ENCODE measurements around the gene MAST4.

The MAST4 gene

DNA sequence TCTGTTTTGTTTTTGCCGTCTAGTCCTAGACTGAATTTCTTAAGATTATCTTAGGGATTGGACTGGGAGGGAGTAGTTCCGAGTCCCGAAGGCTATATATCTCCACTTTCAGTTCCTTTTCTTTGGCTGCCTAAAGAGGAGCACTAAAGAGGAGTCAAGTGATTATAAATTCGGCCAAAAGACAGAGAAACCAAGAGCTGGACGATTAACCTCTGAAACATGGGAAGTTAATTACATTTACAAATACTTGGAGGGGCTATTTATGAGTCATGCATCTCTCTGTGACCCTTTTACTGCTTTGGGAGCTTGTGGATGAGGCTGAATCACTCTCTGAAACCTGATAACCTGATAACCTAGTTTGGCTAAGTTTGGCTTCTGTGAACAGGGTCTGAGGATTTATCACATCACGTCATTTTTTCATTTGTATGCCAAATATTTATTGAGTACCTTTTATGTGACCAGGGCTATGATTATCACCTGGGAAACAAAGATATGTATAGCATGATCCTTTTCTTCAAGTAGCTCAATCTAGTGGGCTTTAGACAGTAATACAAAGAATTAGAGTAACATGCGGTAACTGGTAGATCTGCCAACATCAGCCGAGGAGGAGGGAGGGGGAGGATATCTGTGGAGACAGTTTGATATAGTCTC, 419.5 kb downstream of the MAST4 start (continued):
- TF ChIP-seq, protein P1, sequence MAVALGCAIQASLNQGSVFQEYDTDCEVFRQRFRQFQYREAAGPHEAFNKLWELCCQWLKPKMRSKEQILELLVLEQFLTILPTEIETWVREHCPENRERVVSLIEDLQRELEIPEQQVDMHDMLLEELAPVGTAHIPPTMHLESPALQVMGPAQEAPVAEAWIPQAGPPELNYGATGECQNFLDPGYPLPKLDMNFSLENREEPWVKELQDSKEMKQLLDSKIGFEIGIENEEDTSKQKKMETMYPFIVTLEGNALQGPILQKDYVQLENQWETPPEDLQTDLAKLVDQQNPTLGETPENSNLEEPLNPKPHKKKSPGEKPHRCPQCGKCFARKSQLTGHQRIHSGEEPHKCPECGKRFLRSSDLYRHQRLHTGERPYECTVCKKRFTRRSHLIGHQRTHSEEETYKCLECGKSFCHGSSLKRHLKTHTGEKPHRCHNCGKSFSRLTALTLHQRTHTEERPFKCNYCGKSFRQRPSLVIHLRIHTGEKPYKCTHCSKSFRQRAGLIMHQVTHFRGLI (tag by site-specific recombination; IDR thresholded peaks at IDR 0.05) = no peak
- TF ChIP-seq ZNF561 (tag by site-specific recombination; IDR thresholded peaks at IDR 0.05; ENCODE audit: borderline replicate concordance) = 0 out of 2 replicates have a peak, but pooled peaks have one; percentile 23
- no peak for TF ChIP-seq ZNF16 (tag by site-specific recombination; IDR thresholded peaks at IDR 0.05; ENCODE audit: low read depth)
- TF ChIP-seq ZNF660 (tag by site-specific recombination; IDR thresholded peaks at IDR 0.05) = peak; percentile 95
- TF ChIP-seq, protein P2, sequence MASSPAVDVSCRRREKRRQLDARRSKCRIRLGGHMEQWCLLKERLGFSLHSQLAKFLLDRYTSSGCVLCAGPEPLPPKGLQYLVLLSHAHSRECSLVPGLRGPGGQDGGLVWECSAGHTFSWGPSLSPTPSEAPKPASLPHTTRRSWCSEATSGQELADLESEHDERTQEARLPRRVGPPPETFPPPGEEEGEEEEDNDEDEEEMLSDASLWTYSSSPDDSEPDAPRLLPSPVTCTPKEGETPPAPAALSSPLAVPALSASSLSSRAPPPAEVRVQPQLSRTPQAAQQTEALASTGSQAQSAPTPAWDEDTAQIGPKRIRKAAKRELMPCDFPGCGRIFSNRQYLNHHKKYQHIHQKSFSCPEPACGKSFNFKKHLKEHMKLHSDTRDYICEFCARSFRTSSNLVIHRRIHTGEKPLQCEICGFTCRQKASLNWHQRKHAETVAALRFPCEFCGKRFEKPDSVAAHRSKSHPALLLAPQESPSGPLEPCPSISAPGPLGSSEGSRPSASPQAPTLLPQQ (tag by site-specific recombination; IDR thresholded peaks at IDR 0.05) = peak; percentile 91
- TF ChIP-seq ZNF354C (tag by site-specific recombination; IDR thresholded peaks at IDR 0.05; ENCODE audit: borderline replicate concordance, low read depth) = no peak
- TF ChIP-seq PRDM1 (tag by site-specific recombination; IDR thresholded peaks at IDR 0.05) = peak; percentile 63
- TF ChIP-seq ZFP3 (tag by site-specific recombination; IDR thresholded peaks at IDR 0.05; ENCODE audit: low read depth) = no peak
- TF ChIP-seq ZNF530 (tag by site-specific recombination; IDR thresholded peaks at IDR 0.05; ENCODE audit: low read depth) = no peak
- TF ChIP-seq ZNF404 (tag by site-specific recombination; IDR thresholded peaks at IDR 0.05) = no peak
- no peak for TF ChIP-seq EGR2 (tag by site-specific recombination; IDR thresholded peaks at IDR 0.05; ENCODE audit: low read depth)
- no peak for TF ChIP-seq ZNF202 (tag by site-specific recombination; IDR thresholded peaks at IDR 0.05; ENCODE audit: borderline replicate concordance)
- TF ChIP-seq ZNF184 (tag by site-specific recombination; IDR thresholded peaks at IDR 0.05) = peak; percentile 77
- TF ChIP-seq, protein P3, sequence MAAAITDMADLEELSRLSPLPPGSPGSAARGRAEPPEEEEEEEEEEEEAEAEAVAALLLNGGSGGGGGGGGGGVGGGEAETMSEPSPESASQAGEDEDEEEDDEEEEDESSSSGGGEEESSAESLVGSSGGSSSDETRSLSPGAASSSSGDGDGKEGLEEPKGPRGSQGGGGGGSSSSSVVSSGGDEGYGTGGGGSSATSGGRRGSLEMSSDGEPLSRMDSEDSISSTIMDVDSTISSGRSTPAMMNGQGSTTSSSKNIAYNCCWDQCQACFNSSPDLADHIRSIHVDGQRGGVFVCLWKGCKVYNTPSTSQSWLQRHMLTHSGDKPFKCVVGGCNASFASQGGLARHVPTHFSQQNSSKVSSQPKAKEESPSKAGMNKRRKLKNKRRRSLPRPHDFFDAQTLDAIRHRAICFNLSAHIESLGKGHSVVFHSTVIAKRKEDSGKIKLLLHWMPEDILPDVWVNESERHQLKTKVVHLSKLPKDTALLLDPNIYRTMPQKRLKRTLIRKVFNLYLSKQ (tag by site-specific recombination; IDR thresholded peaks at IDR 0.05; ENCODE audit: borderline replicate concordance) = no peak
- TF ChIP-seq BCL11B (tag by site-specific recombination; IDR thresholded peaks at IDR 0.05; ENCODE audit: low read depth) = 0 out of 2 replicates have a peak, but pooled peaks have one; percentile 54
- TF ChIP-seq ZIC2 (tag by site-specific recombination; IDR thresholded peaks at IDR 0.05) = no peak
- peak; percentile 78; the same call in 1 of the 2 replicates for TF ChIP-seq HOXD13 (CRISPR knock-in tag; IDR thresholded peaks at IDR 0.05; ENCODE audit: borderline replicate concordance)
- peak; percentile 99 for TF ChIP-seq FEZF1 (tag by site-specific recombination; IDR thresholded peaks at IDR 0.05)
- TF ChIP-seq, protein P4, sequence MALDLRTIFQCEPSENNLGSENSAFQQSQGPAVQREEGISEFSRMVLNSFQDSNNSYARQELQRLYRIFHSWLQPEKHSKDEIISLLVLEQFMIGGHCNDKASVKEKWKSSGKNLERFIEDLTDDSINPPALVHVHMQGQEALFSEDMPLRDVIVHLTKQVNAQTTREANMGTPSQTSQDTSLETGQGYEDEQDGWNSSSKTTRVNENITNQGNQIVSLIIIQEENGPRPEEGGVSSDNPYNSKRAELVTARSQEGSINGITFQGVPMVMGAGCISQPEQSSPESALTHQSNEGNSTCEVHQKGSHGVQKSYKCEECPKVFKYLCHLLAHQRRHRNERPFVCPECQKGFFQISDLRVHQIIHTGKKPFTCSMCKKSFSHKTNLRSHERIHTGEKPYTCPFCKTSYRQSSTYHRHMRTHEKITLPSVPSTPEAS (tag by site-specific recombination; IDR thresholded peaks at IDR 0.05) = peak; percentile 40; the same call in 1 of the 2 replicates
- TF ChIP-seq ZNF239 (tag by site-specific recombination; IDR thresholded peaks at IDR 0.05) = no peak
- no peak for TF ChIP-seq ZNF596 (tag by site-specific recombination; IDR thresholded peaks at IDR 0.05)
- no peak for TF ChIP-seq GLI4 (tag by site-specific recombination; IDR thresholded peaks at IDR 0.05)
- TF ChIP-seq ZNF324 (tag by site-specific recombination; IDR thresholded peaks at IDR 0.05) = peak; percentile 73
- no peak for TF ChIP-seq ZNF837 (tag by site-specific recombination; IDR thresholded peaks at IDR 0.05)
- no peak for TF ChIP-seq ZNF677 (tag by site-specific recombination; IDR thresholded peaks at IDR 0.05)
- no peak; the same call in 1 of the 2 replicates for TF ChIP-seq ZFP37 (tag by site-specific recombination; IDR thresholded peaks at IDR 0.05)
- no peak for TF ChIP-seq ZNF791 (tag by site-specific recombination; IDR thresholded peaks at IDR 0.05)
- TF ChIP-seq OVOL3 (tag by site-specific recombination; IDR thresholded peaks at IDR 0.05) = peak; percentile 70; the same call in 1 of the 2 replicates
- TF ChIP-seq, protein P5, sequence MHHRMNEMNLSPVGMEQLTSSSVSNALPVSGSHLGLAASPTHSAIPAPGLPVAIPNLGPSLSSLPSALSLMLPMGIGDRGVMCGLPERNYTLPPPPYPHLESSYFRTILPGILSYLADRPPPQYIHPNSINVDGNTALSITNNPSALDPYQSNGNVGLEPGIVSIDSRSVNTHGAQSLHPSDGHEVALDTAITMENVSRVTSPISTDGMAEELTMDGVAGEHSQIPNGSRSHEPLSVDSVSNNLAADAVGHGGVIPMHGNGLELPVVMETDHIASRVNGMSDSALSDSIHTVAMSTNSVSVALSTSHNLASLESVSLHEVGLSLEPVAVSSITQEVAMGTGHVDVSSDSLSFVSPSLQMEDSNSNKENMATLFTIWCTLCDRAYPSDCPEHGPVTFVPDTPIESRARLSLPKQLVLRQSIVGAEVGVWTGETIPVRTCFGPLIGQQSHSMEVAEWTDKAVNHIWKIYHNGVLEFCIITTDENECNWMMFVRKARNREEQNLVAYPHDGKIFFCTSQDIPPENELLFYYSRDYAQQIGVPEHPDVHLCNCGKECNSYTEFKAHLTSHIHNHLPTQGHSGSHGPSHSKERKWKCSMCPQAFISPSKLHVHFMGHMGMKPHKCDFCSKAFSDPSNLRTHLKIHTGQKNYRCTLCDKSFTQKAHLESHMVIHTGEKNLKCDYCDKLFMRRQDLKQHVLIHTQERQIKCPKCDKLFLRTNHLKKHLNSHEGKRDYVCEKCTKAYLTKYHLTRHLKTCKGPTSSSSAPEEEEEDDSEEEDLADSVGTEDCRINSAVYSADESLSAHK (tag by site-specific recombination; IDR thresholded peaks at IDR 0.05) = peak; percentile 62; the same call in 1 of the 2 replicates
- TF ChIP-seq ZNF529 (tag by site-specific recombination; IDR thresholded peaks at IDR 0.05; ENCODE audit: insufficient replicate concordance) = no peak
- no peak for TF ChIP-seq ZNF707 (tag by site-specific recombination; IDR thresholded peaks at IDR 0.05)
